Effector memory CD8-positive, alpha-beta T cell (primary cell): Measurements from ENCODE around the gene KIAA0232.

Experiments used
- ATAC-seq: fragments of 150-1000 bp; cut with Tn5 transposase; replicated peaks from 2 replicates; pipeline ENCODE4 v1.10.0; 2021; ENCODE audit warnings: mild to moderate bottlenecking, moderate library complexity
- DNase-seq, 3 experiments: peaks; one replicate each; pipeline ENCODE4 v3.0.0; 2021
- H3K27ac Mint-ChIP-seq, 2 donors: one replicate each; pipeline ENCODE4 v1.8.0; 2022; ENCODE audit warnings: mild to moderate bottlenecking in 2 of 2, mixed read lengths in 2 of 2, moderate library complexity in 2 of 2
- H3K27me3 Mint-ChIP-seq, 2 donors: one replicate each; pipeline ENCODE4 v1.8.0; 2022; ENCODE audit warnings: mixed read lengths in 2 of 2
- H3K36me3 Mint-ChIP-seq: one replicate; pipeline ENCODE4 v1.8.0; 2022; ENCODE audit warnings: mild to moderate bottlenecking, moderate library complexity, mixed read lengths; ENCODE audit not compliant: insufficient read depth
- H3K4me1 Mint-ChIP-seq, 2 donors: one replicate each; pipeline ENCODE4 v1.8.0; 2022; ENCODE audit warnings: low read depth in 2 of 2, mixed read lengths in 2 of 2
- H3K4me3 Mint-ChIP-seq, 2 donors: one replicate each; pipeline ENCODE4 v1.8.0; 2022; ENCODE audit warnings: mild to moderate bottlenecking in 2 of 2, mixed read lengths in 2 of 2, moderate library complexity in 2 of 2
- H3K9me3 Mint-ChIP-seq, 2 donors: one replicate each; pipeline ENCODE4 v1.8.0; 2022; ENCODE audit warnings: mixed read lengths in 2 of 2

KIAA0232 gene

DNA sequence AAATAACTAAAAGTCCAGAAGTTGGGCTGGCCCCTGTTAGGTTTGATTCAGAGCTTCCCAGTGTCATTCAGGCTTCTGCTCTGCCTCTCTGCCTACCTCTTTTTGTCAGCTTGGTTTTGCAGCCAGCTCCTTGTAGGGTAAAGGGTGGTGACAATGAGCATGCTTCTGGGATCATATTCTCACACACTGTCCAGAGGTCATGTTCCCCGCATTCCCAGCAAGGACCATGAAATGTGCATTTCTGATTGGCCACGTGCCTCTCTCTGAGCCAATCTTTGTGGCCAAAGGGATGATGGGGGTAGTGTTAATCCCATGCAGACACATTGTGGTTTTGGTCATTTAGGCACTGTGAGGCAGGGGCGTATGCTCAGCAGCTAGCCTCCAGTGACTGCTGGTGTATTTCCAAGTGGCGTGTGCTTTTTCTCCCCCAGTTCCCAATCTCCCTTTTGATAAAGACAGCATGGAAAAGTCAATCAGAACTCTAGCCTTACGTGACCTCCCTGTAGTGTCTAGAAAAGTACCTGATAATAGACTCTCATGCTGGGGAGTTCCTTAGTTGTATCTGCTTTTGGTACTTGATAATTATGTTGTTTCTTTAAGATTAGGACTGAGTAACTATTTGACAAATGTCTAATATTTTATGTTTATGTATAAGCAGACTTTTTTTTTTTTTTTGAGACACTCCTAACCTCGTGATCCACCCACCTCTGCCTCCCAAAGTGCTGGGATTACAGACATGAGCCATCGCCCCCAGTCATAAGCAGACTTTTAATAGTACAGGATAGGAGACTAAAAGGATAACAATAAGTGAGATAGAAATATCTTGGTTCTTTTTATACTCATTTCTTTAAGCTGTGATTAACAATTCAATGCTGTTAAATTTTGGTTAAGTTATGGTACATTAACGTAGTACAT, 57.8 kb downstream of the KIAA0232 start:
- Mint-ChIP-seq H3K4me1 (peaks cover 7 to 22% of the 10 kb centered on the region in 2 donors), H3K27me3 (no peaks in the 10 kb centered on the region), H3K4me3 (no peak overlapping the region), H3K9me3 (peaks cover 0 to 5% of the 10 kb centered on the region in 2 donors), H3K27ac (peak overlapping the region; percentile 15 to 66), H3K36me3 (peaks cover 37% of the 10 kb centered on the region)
- ATAC-seq (no peak), DNase-seq (no peak)

DNA sequence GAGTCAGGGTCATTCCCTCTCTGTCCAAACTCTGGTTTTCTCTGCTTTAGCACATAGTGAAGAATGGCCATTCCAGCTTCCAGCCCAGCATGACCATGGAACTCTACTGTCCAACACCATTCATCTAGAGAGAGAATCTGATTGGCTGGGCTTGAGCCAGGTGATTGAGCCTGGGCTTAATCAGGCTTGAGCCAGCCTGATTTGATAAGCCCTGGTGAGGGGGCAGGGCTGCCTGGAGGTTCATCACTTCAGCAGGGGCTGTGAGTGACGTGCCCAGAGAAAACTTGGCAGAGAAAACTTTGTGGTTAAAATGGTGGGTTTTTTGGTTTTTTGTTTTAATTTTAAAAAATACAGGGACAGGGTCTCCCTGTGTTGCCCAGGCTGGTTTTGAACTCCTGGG, 62.5 kb downstream of the KIAA0232 start:
- peaks cover 44% of the 10 kb centered on the region for H3K36me3 Mint-ChIP-seq
- H3K27me3 Mint-ChIP-seq: no peaks in the 10 kb centered on the region
- DNase-seq (no peak), ATAC-seq (no peak)
- no peak overlapping the region for H3K4me3 Mint-ChIP-seq
- peaks cover 6 to 41% of the 10 kb centered on the region in 2 donors for H3K4me1 Mint-ChIP-seq
- H3K27ac Mint-ChIP-seq: peak overlapping the region; percentile 52 to 54
- H3K9me3 Mint-ChIP-seq: no peaks in the 10 kb centered on the region

DNA sequence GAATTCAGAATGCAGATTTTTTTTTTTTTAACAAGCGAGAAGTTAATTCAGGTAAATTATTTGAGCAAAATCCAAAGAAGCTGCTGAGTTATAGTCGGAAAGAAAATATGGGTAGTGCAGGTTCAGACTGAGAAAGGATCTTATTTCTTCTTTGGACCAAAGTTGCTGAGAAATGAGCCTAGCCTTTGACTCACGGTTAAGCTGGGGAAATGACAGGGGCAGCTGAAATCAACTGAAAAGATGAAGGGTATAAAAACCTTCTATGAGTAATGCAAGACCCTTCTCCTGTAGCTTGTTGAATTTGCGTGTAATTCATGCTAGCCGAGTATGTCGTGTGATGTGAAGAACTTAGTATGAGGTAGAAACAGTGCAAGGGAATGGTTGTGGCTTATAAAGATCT, 63.0 kb downstream of the KIAA0232 start:
- ATAC-seq (no peak), DNase-seq (no peak)
- Mint-ChIP-seq H3K9me3 (no peaks in the 10 kb centered on the region), H3K4me3 (no peak overlapping the region), H3K36me3 (peaks cover 42% of the 10 kb centered on the region), H3K27me3 (no peaks in the 10 kb centered on the region), H3K27ac (peak overlapping the region in 1 of 2 donors; percentile 54), H3K4me1 (peaks cover 3 to 37% of the 10 kb centered on the region in 2 donors)

DNA sequence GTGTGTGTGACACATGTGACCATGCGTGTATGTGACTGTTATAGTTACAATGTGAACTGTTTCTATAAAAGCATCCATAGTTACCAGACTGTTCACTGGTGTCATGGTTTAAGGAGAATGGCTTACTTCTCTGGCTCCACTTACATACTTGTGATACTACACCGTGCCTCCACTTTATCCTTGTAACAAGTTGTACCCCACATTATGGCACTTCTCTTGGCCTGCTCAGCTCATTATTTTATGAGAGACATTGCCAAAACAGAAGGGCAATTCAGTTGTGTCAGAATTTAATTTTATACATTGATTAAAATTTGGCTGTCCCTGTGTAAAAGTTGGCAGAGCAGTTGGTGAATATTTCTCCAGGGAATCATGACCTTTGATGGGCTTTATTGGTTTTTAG, 64.7 kb downstream of the KIAA0232 start:
- Mint-ChIP-seq H3K36me3 (peaks cover 46% of the 10 kb centered on the region), H3K27me3 (no peaks in the 10 kb centered on the region), H3K27ac (no peak overlapping the region), H3K9me3 (no peaks in the 10 kb centered on the region), H3K4me3 (no peak overlapping the region), H3K4me1 (peaks cover 3 to 26% of the 10 kb centered on the region in 2 donors)
- ATAC-seq (no peak), DNase-seq (no peak)

DNA sequence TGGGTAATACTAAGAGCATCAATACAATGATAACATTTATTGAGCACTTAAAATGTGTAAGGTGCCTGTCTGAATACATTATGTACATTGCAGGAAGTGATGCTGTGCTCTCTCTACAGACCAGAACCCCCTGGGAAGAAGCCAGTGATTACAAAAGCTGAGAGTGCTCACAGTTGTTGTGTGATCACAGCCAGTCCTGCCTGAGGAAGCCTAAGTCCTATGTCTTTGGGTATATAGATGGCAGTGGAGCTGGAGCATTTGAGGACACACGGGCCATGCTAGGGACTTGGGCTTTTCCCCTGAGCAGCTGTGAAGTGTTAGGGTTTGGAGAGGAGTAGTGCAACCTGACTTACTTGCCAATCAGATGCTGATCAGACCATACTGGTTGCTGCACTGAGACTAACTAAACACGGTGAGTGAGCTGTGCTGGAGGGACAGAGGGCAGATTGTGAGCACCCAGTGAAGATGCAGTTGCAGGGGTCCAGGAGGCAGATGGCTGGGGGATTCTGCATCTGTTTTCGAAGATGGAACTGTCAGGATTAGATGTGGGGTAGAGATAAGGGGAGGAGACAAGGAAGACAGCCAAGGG, 66.3 kb downstream of the KIAA0232 start:
- DNase-seq (no peak), ATAC-seq (no peak)
- Mint-ChIP-seq H3K36me3 (peaks cover 32% of the 10 kb centered on the region), H3K9me3 (no peaks in the 10 kb centered on the region), H3K4me3 (no peak overlapping the region), H3K4me1 (peaks cover 11 to 30% of the 10 kb centered on the region in 2 donors), H3K27me3 (no peaks in the 10 kb centered on the region), H3K27ac (no peak overlapping the region)

DNA sequence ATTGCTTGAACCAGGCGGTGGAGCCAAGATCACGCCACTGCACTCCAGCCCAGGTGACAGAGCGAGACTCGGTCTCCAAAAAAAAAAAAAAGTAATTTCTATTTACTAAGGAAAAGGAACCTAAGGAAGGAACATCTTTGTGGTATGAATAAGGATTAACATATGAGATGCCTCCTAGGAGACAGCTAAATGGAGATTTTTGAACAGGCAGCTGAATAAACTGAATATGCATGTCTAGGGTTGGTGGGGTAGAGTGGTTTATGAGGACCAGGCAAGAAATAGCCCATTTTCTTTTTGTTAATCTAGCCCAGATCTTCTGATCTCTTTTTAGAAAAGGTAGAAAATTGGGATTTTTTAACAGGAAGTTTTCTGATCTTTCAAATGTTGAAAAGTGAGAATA, 67.2 kb downstream of the KIAA0232 start:
- H3K4me1 Mint-ChIP-seq: peaks cover 15 to 31% of the 10 kb centered on the region in 2 donors
- no peak overlapping the region for H3K27ac Mint-ChIP-seq
- H3K4me3 Mint-ChIP-seq: no peak overlapping the region
- peaks cover 24% of the 10 kb centered on the region for H3K36me3 Mint-ChIP-seq
- ATAC-seq: no peak
- no peaks in the 10 kb centered on the region for H3K9me3 Mint-ChIP-seq
- no peak for DNase-seq
- H3K27me3 Mint-ChIP-seq: no peaks in the 10 kb centered on the region

DNA sequence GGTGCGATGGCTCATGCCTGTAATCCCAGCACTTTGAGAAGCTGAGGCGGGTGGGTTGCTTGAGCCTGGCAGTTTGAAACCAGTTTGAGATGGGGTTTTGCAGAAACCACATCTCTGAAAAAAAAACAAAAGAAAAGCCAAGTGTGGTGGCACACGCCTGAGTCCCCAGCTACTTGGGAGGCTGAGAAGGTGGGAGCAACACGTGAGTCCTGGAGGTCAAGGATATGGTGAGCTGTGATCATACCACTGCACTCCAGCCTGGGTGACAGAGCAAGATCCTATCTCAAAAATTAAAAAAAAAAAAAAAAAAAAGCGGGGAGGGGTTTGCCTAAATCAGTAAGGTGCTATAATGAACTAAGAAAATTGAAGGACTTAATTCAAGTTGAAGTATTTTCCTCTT, 68.9 kb downstream of the KIAA0232 start:
- no peak for ATAC-seq
- Mint-ChIP-seq H3K27ac (no peak overlapping the region), H3K9me3 (no peaks in the 10 kb centered on the region), H3K27me3 (no peaks in the 10 kb centered on the region), H3K4me3 (no peak overlapping the region), H3K36me3 (peaks cover 22% of the 10 kb centered on the region), H3K4me1 (peaks cover 24 to 33% of the 10 kb centered on the region in 2 donors)
- no peak for DNase-seq

DNA sequence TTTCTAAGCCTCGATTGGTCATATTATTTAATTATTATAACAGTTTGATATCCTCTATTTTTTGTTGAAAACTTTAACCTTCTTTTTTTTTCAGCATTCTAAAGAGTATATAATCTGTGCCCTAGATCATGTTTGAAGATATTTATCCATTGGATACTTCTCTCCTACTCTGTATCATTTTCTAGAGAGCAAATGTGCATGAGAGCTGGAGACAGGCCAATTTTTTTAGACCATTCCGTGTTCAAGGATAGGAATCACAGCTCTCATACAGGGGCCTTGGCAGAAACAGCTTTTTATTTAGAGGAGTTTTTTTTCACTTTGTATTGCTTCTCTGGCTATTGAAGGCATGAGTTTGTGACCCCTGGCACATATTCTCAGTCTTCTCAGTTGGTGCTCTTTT, 69.4 kb downstream of the KIAA0232 start:
- Mint-ChIP-seq H3K27me3 (no peaks in the 10 kb centered on the region), H3K36me3 (peaks cover 22% of the 10 kb centered on the region), H3K9me3 (no peaks in the 10 kb centered on the region), H3K4me3 (no peak overlapping the region), H3K4me1 (peaks cover 23 to 31% of the 10 kb centered on the region in 2 donors), H3K27ac (no peak overlapping the region)
- DNase-seq (no peak), ATAC-seq (no peak)

DNA sequence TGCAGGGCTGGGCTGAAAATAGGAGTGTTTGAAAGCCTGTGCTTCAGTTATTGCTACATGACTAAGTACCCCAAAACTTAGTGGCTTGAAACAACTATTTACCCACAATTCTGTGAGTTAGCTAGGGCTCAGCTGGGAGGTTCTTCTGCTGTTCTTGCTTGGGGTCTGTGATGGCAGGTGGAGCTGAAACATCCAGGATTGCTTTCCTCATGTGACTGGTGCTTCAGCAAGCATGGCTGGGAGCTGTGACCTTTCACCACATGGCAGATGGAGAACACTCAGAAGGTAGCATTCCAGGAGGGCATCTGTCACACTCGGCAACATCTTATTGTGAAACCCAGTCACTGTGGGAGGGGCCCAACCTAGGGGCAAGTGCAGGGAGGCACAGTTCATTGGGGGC, 70.1 kb downstream of the KIAA0232 start:
- Mint-ChIP-seq H3K4me3 (no peak overlapping the region), H3K9me3 (no peaks in the 10 kb centered on the region), H3K27ac (peak overlapping the region; percentile 1 to 24), H3K4me1 (peaks cover 23 to 31% of the 10 kb centered on the region in 2 donors), H3K27me3 (no peaks in the 10 kb centered on the region), H3K36me3 (peaks cover 26% of the 10 kb centered on the region)
- DNase-seq (no peak), ATAC-seq (no peak)

DNA sequence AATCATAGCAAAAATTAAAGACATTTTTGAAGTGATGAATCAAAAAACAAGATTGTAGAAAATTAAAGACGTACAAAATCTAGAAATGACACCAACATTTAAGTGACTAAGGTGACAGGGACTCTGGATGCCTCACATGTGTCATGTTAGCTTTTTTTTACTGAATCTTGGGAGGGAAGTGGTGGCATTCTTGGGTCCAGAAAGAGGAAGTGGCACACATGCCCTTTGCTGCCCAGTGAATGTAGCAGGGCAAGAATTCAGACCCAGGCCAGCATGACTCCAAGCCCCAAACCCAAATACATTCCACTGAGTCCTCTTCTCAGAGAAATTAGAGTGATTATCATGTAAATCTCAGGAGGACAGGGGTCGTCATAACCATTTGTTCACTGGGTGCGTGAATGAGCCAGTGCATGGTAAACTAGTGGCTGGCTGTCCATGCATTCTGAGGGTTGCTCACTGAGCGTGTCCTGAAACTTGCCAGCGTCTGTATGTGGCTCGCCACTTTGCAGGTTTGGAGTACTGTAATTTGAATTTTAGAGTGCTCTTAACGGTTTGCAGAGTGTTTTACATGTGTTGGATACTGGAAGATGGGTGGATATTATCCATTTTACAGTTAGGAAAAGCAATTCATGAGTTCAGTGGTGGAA, 71.7 kb downstream of the KIAA0232 start:
- Mint-ChIP-seq H3K9me3 (no peaks in the 10 kb centered on the region), H3K4me3 (no peak overlapping the region), H3K4me1 (peaks cover 21 to 23% of the 10 kb centered on the region in 2 donors), H3K36me3 (peaks cover 24% of the 10 kb centered on the region), H3K27ac (peak overlapping the region in 1 of 2 donors; percentile 6), H3K27me3 (no peaks in the 10 kb centered on the region)
- DNase-seq (no peak), ATAC-seq (no peak)

DNA sequence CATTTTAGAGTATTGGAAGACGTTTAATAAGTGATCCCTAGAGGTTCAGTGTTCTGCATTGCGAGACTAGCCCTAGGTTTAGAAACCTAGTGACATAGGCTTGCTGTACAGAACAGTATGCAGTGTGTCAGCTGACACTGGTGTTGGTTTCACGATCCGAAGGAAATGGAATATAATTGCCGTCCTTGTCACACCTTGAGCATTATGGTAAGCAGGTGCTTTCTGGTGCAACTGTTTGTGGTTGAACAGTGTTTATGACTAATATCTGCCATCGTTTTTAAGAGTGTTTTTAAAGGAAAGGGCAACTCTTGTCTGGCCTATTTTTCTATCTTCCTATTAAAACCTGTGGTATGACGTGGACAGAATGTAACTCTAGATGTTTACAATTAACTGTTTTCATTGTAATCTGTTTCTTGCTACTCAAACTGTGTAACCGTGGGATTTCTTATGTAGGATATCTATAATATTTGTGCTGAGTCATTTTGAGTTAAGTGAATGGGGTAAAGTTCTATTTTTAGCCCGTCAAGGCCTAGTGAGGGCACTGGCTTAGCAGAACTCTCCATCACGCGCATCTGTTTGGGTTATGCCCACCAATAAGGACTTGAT, 73.3 kb downstream of the KIAA0232 start:
- H3K4me1 Mint-ChIP-seq: peaks cover 17 to 23% of the 10 kb centered on the region in 2 donors
- H3K4me3 Mint-ChIP-seq: peak overlapping the region; percentile 23 to 49
- H3K27ac Mint-ChIP-seq: peak overlapping the region; percentile 88 to 89
- H3K27me3 Mint-ChIP-seq: no peaks in the 10 kb centered on the region
- ATAC-seq (peak; percentile 97), DNase-seq (peak; percentile 36 to 47 (median 40))
- H3K36me3 Mint-ChIP-seq: peaks cover 22% of the 10 kb centered on the region
- H3K9me3 Mint-ChIP-seq: no peaks in the 10 kb centered on the region

DNA sequence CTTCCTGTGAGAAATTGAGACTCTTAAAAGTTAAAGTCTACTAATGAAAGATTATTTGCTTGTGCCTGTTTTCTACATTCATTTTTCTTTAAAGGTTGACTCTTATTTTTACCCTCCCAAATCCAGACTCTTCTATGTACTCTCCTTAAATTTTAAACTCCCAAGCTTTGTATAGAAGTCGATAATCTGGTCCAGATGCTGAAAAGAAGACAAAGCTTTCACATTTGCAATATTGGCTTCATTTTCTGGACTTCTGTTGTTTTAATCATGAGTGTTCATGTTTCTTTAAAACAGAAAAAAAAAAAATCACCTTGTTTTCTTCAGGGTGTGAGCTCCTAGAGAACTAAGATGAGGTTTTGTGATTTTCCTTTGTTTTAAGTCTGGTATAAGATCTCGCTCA, 73.9 kb downstream of the KIAA0232 start:
- DNase-seq (no peak), ATAC-seq (no peak)
- Mint-ChIP-seq H3K27ac (peak overlapping the region; percentile 88 to 89), H3K9me3 (no peaks in the 10 kb centered on the region), H3K4me3 (peak overlapping the region; percentile 23 to 49), H3K27me3 (no peaks in the 10 kb centered on the region), H3K36me3 (peaks cover 24% of the 10 kb centered on the region), H3K4me1 (peaks cover 17 to 23% of the 10 kb centered on the region in 2 donors)
